PC-9 (cell line): ENCODE measurements around the gene RYR3.

ENCODE experiments used
- CTCF ChIP-seq: fragments of 200-600 bp; sonication (generic); conservative IDR thresholded peaks from 2 replicates; pipeline ENCODE4 v1.6.1; 2017; ENCODE audit warnings: mixed run types, antibody characterized with exemption, mild to moderate bottlenecking, moderate library complexity
- EZH2 ChIP-seq: fragments of 200-600 bp; sonication (generic); IDR thresholded peaks from 2 replicates; pipeline ENCODE4 v1.8.0; 2017; ENCODE audit warnings: antibody characterized with exemption, low read depth

GRCh38 chr15:33822479-33822878 lies 511.7 kb downstream of the RYR3 start:
- TF ChIP-seq CTCF (no peak), EZH2 (no peak)
